Left ventricle myocardium inferior (tissue), 1 donor: Measurements from ENCODE around the gene ROR1. TPM values are rescaled to one million over a fixed set of nuclear protein-coding genes. Genes with fewer than 3 reads are reported as not detected.
A peak's percentile ranks its signal among the peaks of the same experiment; 100 is the strongest.

Experiments used
- DNase-seq: peaks from one replicate; pipeline ENCODE4 v3.0.0-alpha.2; 2020
- H3K27ac ChIP-seq: fragments of 200-600 bp; replicated peaks from 2 replicates; pipeline ENCODE4 v1.8.0; 2021
- H3K27me3 ChIP-seq: fragments of 200-600 bp; 2 replicates; pipeline ENCODE4 v1.8.0; 2021; ENCODE audit warnings: low read depth
- H3K36me3 ChIP-seq: fragments of 200-600 bp; 2 replicates; pipeline ENCODE4 v1.8.0; 2021
- H3K4me1 ChIP-seq: fragments of 200-600 bp; 2 replicates; pipeline ENCODE4 v1.8.0; 2021
- H3K4me3 ChIP-seq: fragments of 200-600 bp; 2 replicates; pipeline ENCODE4 v1.8.0; 2021; ENCODE audit warnings: mild to moderate bottlenecking, moderate library complexity
- H3K9me3 ChIP-seq: fragments of 200-600 bp; replicated peaks from 2 replicates; pipeline ENCODE4 v1.8.0; 2021
- intact Hi-C: fragments of 100-400 bp; cut with micrococcal nuclease; formaldehyde crosslinking; loops from one replicate; pipeline ENCODE4 v1.11.0; 2022
- total RNA-seq: library from RNA; stranded (reverse); fragmentation: NEBNext Ultra II Directional; extraction: Animal tissue kit (Norgen Biotek cat#: 25700); gene quantifications from one replicate; pipeline ENCODE4 v1.2.1, GENCODE V29; 2021
- TF ChIP-seq, protein P1 (sequence below): fragments of 200-600 bp; IDR thresholded peaks from 2 replicates; pipeline ENCODE4 v1.8.0; 2021; ENCODE audit warnings: antibody characterized with exemption, mild to moderate bottlenecking, borderline replicate concordance
- donor health status: DM: no; HTN: yes; CAD: no; lungs with severe emphysema.

ROR1 gene
- total RNA-seq, 1 donor from 2014 or later = 14.0 TPM

DNA sequence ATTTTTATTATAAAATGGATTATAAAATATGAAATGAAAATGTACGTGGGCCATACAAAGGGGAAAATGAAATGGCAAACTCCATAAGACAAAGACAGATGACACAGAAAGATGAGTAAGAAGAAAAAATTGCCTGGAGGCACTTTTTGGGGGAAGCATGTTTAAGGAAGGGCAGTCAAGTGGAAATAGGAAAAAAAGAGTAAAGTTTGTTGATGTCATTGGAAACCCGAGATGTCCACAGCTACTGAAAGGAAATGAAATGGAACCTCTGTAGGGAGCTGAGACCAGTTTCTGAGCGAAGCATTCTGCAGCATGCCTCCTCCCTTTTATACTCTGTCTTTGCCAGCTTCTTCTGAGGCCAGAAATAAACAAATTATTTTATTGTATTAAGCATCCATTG, 226.2 kb downstream of the ROR1 start:
- Histone ChIP-seq H3K36me3 (no peaks in the 10 kb centered on the region), H3K9me3 (no peaks in the 10 kb centered on the region), H3K4me3 (no peak overlapping the region), H3K4me1 (peaks cover 3% of the 10 kb centered on the region), H3K27me3 (no peaks in the 10 kb centered on the region), H3K27ac (no peak overlapping the region)
- TF ChIP-seq, protein P1, sequence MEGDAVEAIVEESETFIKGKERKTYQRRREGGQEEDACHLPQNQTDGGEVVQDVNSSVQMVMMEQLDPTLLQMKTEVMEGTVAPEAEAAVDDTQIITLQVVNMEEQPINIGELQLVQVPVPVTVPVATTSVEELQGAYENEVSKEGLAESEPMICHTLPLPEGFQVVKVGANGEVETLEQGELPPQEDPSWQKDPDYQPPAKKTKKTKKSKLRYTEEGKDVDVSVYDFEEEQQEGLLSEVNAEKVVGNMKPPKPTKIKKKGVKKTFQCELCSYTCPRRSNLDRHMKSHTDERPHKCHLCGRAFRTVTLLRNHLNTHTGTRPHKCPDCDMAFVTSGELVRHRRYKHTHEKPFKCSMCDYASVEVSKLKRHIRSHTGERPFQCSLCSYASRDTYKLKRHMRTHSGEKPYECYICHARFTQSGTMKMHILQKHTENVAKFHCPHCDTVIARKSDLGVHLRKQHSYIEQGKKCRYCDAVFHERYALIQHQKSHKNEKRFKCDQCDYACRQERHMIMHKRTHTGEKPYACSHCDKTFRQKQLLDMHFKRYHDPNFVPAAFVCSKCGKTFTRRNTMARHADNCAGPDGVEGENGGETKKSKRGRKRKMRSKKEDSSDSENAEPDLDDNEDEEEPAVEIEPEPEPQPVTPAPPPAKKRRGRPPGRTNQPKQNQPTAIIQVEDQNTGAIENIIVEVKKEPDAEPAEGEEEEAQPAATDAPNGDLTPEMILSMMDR = no peak
- intact Hi-C loops = no loop called here
- DNase-seq = no peak

DNA sequence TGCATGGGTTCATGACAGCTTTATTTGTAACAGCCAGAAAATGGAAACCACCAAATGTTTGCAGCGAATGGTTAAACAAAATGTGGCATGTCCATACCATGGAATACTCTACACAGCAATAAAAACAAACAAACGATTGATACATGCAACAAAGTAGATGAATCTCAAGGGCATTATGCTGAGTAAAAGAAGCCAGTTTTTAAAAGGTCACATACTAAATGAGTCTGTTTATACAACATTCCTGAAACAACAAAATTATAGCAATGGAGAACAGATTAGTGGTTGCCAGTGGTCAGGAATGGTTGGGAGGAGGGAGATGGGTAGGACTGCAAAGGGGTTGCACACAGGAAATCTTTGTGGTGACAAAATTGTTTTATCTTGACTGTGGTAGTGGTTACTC, 227.2 kb downstream of the ROR1 start:
- intact Hi-C loops = no loop called here
- no peak overlapping the region for H3K27ac ChIP-seq
- DNase-seq = no peak
- peaks cover 13% of the 10 kb centered on the region for H3K4me1 ChIP-seq
- TF ChIP-seq, protein P1 = no peak
- H3K36me3 ChIP-seq = no peaks in the 10 kb centered on the region
- no peaks in the 10 kb centered on the region for H3K9me3 ChIP-seq
- H3K27me3 ChIP-seq = no peaks in the 10 kb centered on the region
- no peak overlapping the region for H3K4me3 ChIP-seq

DNA sequence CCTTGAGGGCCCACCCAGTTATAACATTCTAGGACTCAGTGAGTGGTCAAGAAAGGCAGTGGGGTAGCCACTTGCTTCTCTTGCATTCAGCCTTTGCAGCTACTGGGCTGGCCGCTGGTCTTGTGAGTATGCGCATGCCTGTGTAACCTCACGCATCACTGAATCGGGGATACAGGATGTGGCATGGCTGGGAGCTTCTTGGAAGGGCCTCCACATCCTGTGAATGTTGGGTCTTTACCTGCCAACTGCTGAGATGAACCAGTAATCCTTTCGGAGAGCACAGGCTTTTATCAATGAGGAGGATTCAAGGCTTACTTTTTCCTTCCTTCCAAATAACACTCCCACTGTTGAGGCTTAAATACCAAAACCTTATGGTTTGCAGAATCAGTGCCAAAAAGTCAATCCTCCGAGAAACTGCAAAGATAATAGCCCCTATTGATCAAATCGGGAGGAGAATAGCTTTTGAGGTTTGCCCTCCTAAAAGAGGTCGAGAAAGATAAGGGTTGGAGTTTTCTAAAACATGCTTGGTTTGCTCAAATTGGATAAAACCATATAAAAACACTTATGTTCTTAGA, 230.7 kb downstream of the ROR1 start:
- Histone ChIP-seq H3K27me3 (no peaks in the 10 kb centered on the region), H3K27ac (no peak overlapping the region), H3K36me3 (no peaks in the 10 kb centered on the region), H3K4me1 (peaks cover 24% of the 10 kb centered on the region), H3K4me3 (no peak overlapping the region), H3K9me3 (no peaks in the 10 kb centered on the region)
- no peak for DNase-seq
- TF ChIP-seq, protein P1 = no peak
- intact Hi-C loops = no loop called here

DNA sequence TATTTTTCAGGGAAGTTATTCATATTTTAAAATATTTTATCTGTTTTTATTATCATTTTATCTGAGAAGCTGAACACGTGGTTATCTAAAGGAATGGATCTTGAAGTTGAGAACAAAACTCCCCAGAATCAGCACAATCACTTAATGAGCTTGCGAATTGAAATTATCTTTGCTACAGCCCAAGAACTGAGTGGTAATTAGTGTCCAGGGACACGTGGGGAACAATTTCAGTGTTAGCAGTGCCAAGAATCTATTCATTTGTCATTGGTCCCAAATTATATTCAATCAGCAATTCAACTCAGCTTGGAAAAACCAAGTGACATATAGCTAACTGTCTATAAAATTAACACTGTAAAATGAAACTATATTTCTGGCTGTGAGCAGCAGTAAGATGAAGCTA, 232.0 kb downstream of the ROR1 start:
- H3K36me3 ChIP-seq = no peaks in the 10 kb centered on the region
- no peak overlapping the region for H3K4me3 ChIP-seq
- TF ChIP-seq, protein P1 = no peak
- intact Hi-C loops = no loop called here
- H3K27me3 ChIP-seq = no peaks in the 10 kb centered on the region
- H3K27ac ChIP-seq = peak overlapping the region; percentile 56
- no peaks in the 10 kb centered on the region for H3K9me3 ChIP-seq
- no peak for DNase-seq
- peaks cover 24% of the 10 kb centered on the region for H3K4me1 ChIP-seq

DNA sequence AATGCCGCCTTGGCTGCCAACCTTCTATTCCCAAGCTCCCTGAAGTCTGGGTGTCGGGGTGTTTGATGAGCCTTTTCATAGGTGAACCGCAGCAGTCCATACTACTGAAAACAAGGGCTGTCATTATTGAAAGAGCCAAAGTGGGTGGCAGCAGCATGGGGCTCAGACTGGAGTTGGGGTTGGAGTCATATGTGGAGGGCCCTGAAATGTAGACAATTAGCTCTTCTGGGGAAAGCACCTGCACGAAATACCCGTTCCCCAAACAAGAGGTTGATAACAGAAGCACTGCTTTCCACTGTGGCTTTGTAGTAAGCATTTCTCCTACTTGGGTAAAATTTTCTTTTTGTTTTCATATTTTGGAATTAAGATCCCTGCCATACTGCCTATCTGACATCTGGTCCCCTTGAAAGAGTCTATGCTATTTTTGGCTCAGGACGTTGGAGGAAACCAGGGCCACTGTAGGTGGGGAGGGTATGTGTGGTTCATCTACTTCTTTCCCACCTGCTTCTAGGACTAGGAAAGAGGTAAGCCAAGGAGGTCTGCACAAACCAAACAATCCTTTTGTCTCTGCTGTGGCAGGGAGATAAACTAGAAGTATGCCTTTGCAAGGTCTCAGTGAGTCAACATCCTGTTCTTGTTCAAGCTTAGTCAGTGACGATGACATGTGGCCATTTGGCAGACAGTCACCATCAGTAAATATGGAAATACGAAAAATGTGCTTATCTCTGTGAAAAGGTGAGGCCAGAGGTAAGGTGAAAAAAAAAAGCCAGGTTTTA, 232.6 kb downstream of the ROR1 start:
- H3K4me3 ChIP-seq = no peak overlapping the region
- peaks cover 24% of the 10 kb centered on the region for H3K4me1 ChIP-seq
- intact Hi-C loops = no loop called here
- TF ChIP-seq, protein P1 = no peak
- no peaks in the 10 kb centered on the region for H3K27me3 ChIP-seq
- no peaks in the 10 kb centered on the region for H3K9me3 ChIP-seq
- no peaks in the 10 kb centered on the region for H3K36me3 ChIP-seq
- peak overlapping the region; percentile 56 for H3K27ac ChIP-seq
- DNase-seq = no peak
